HCT116 (cell line): ENCODE measurements around the gene RPS14. TPM values are rescaled to one million over a fixed set of nuclear protein-coding genes. Genes with fewer than 3 reads are reported as not detected.
A peak's percentile ranks its signal among the peaks of the same experiment; 100 is the strongest.

Experiments used
- ATAC-seq: fragments of 200-7000 bp; cut with Tn5 transposase; 2 replicates; pipeline ENCODE4 v1.9.1; 2020; ENCODE audit warnings: mild to moderate bottlenecking, moderate library complexity
- BruUV-seq: library from RNA; stranded (reverse); fragments of 400-500 nt; replicated peaks from 2 replicates; lab custom pipeline; 2021; lab: Mats Ljungman, UMichigan
- CTCF ChIA-PET: fragments of 300-600 bp; sonication (Branson Sonifier 250); formaldehyde crosslinking; loops from one replicate; lab custom pipeline; 2021; ENCODE audit warnings: antibody characterized with exemption; lab: Charles Lee
- POLR2A ChIA-PET: fragments of 300-600, 350-600 bp; sonication (Branson Sonifier 250); formaldehyde crosslinking; loops from one replicate; lab custom pipeline; 2021; ENCODE audit warnings: antibody characterized with exemption; lab: Charles Lee
- RAD21 ChIA-PET, 2 experiments: fragments of 300-600 bp; sonication (Branson Sonifier 250); formaldehyde crosslinking; loops; one replicate each; lab custom pipeline; 2023; ENCODE audit warnings: low total read pairs in 2 of 2; ENCODE audit not compliant: uncharacterized antibody in 2 of 2, unreplicated experiment in 2 of 2, low non-redundant PET in 1 of 2; lab: Charles Lee
- DNase-seq: peaks from one replicate; pipeline ENCODE4 v3.0.0-alpha.2; 2010; ENCODE audit warnings: low read depth, low spot score
- H2AFZ ChIP-seq: fragments of 200-600 bp; shearing (Covaris generic), sonication (generic); 2 replicates; pipeline ENCODE4 v1.6.1; 2017; ENCODE audit warnings: low read depth, mixed run types, mixed read lengths, antibody characterized with exemption, low read length; ENCODE audit not compliant: poor library complexity, severe bottlenecking
- H3K27ac ChIP-seq: 2 replicates; pipeline ENCODE4 v1.5.1; 2012; ENCODE audit warnings: low read depth, low read length
- H3K27me3 ChIP-seq: fragments of 200-600 bp; sonication (generic); 2 replicates; pipeline ENCODE4 v1.6.1; 2016; ENCODE audit warnings: mixed run types, low read length, mixed read lengths; ENCODE audit not compliant: insufficient read depth
- H3K36me3 ChIP-seq, 2 experiments: fragments of 200-500 bp in 1 of 2; fragments of 200-600 bp in 1 of 2; sonication (Bioruptor generic) in 1 of 2; sonication (generic) in 1 of 2; 2 replicates each; pipeline versions ENCODE4 v1.5.1 to v1.6.1; 2014 to 2016; ENCODE audit warnings: low read length in 2 of 2, inconsistent platforms in 1 of 2, mixed read lengths in 1 of 2, mixed run types in 1 of 2; ENCODE audit not compliant: insufficient read depth in 2 of 2, control insufficient read depth in 1 of 2
- H3K4me1 ChIP-seq, 2 experiments: fragments of 200-600 bp in 1 of 2; sonication (generic) in 1 of 2; 2 replicates each; pipeline versions ENCODE4 v1.5.1 to v1.6.1; 2012 to 2017; ENCODE audit warnings: low read length in 2 of 2, inconsistent platforms in 1 of 2, mild to moderate bottlenecking in 1 of 2, mixed read lengths in 1 of 2, mixed run types in 1 of 2, moderate library complexity in 1 of 2; ENCODE audit not compliant: insufficient read depth in 2 of 2, control insufficient read depth in 1 of 2
- H3K4me2 ChIP-seq: fragments of 200-600 bp; sonication (generic); 2 replicates; pipeline ENCODE4 v1.6.1; 2017; ENCODE audit warnings: mixed run types, low read length, mixed read lengths
- H3K4me3 ChIP-seq, 2 experiments: fragments of 200-600 bp in 1 of 2; sonication (generic) in 1 of 2; replicated peaks in 1 of 2; 2 replicates each; pipeline ENCODE4 v1.5.1; 2011 to 2016; ENCODE audit warnings: low read length in 2 of 2, control low read depth in 1 of 2, low read depth in 1 of 2, mild to moderate bottlenecking in 1 of 2, mixed read lengths in 1 of 2, mixed run types in 1 of 2
- H3K79me2 ChIP-seq: fragments of 200-600 bp; sonication (generic); 2 replicates; pipeline ENCODE4 v1.6.1; 2017; ENCODE audit warnings: mild to moderate bottlenecking, mixed run types, low read length, moderate library complexity, mixed read lengths; ENCODE audit not compliant: insufficient read depth
- H3K9ac ChIP-seq: fragments of 200-600 bp; sonication (generic); 2 replicates; pipeline ENCODE4 v1.6.1; 2016; ENCODE audit warnings: low read length, mixed read lengths
- H3K9me2 ChIP-seq: fragments of 200-600 bp; sonication (generic), shearing (Covaris generic); 2 replicates; pipeline ENCODE4 v1.6.1; 2017; ENCODE audit warnings: mixed run types, mild to moderate bottlenecking, moderate library complexity; ENCODE audit not compliant: insufficient read depth
- H3K9me3 ChIP-seq, 2 experiments: fragments of 200-500 bp in 1 of 2; fragments of 200-600 bp in 1 of 2; sonication (Bioruptor generic) in 1 of 2; sonication (generic) in 1 of 2; 2 replicates each; pipeline ENCODE4 v1.6.1; 2014 to 2017; ENCODE audit warnings: low read length in 2 of 2, mixed read lengths in 2 of 2, inconsistent platforms in 1 of 2, low read depth in 1 of 2, mild to moderate bottlenecking in 1 of 2, mixed run types in 1 of 2, moderate library complexity in 1 of 2; ENCODE audit not compliant: control insufficient read depth in 1 of 2, insufficient read depth in 1 of 2
- H4K20me1 ChIP-seq: fragments of 200-600 bp; sonication (generic), shearing (Covaris generic); 2 replicates; pipeline ENCODE4 v1.6.1; 2017; ENCODE audit warnings: mixed run types, mild to moderate bottlenecking, moderate library complexity; ENCODE audit not compliant: insufficient read depth
- ATF3 ChIP-seq: IDR thresholded peaks from 2 replicates; pipeline ENCODE4 v1.6.1; 2012
- CTCF ChIP-seq, 3 experiments: fragments of 200-600 bp in 1 of 3; sonication (generic) in 1 of 3; IDR thresholded peaks in 2 of 3; conservative IDR thresholded peaks in 1 of 3; 2 replicates each; pipeline ENCODE4 v1.5.1; 2012 to 2017; ENCODE audit warnings: low read depth in 2 of 3, low read length in 2 of 3, antibody characterized with exemption in 1 of 3, borderline replicate concordance in 1 of 3, control low read depth in 1 of 3, mild to moderate bottlenecking in 1 of 3, mixed read lengths in 1 of 3, mixed run types in 1 of 3, moderate library complexity in 1 of 3; ENCODE audit not compliant: insufficient read depth in 1 of 3
- intact Hi-C: fragments of 100-400 bp; cut with micrococcal nuclease; formaldehyde crosslinking; loops from 2 replicates; pipeline ENCODE4 v1.10.0; 2022
- total RNA-seq: library from RNA; stranded (reverse); gene quantifications from one replicate; pipeline ENCODE4 v1.2.1, GENCODE V29; 2021; ENCODE audit not compliant: unreplicated experiment

The RPS14 gene
- total RNA-seq, 1 experiment from 2014 or later: 2,557 TPM

GRCh38 chr5:150397782-150398721 is 51.5 kb downstream of the RPS14 start:
- no peak overlapping the region for H3K4me2 ChIP-seq
- no peaks in the 10 kb centered on the region for H3K9me2 ChIP-seq
- no peak overlapping the region for H3K4me3 ChIP-seq
- H3K4me1 ChIP-seq: no peaks in the 10 kb centered on the region
- ChIA-PET POLR2A (no interaction called here), CTCF (interaction anchor here (1.1 to 2.9 kb wide), 2 partner anchors 12 to 38 kb away, joined by 4 to 15 read pairs; no protein-coding TSS in a partner anchor), RAD21 (interaction anchor here in 1 of 2 experiments (1.0 to 1.5 kb wide), 2 partner anchors 38 kb away, joined by 3 to 4 read pairs; no protein-coding TSS in a partner anchor)
- H3K79me2 ChIP-seq: no peaks in the 10 kb centered on the region
- DNase-seq (no peak), ATAC-seq (peak; percentile 9; the same call in 1 of the 2 replicates)
- intact Hi-C loops: loop anchor here (5.0 kb wide), 1 partner anchor 39 kb away; no protein-coding TSS in a partner anchor
- no peak overlapping the region for H3K9ac ChIP-seq
- no peaks in the 10 kb centered on the region for H3K27me3 ChIP-seq
- H4K20me1 ChIP-seq: no peaks in the 10 kb centered on the region
- TF ChIP-seq ATF3 (no peak), CTCF (IDR thresholded peaks at IDR 0.05 in 2 of 3, conservative IDR thresholded peaks at IDR 0.05 in 1 of 3; ENCODE audit: borderline replicate concordance in 1 of 3, insufficient read depth in 1 of 3, low read depth in 2 of 3, low read length in 2 of 3) (peak in 2 of 3 experiments; percentile 6 to 24; a peak in 2 of 6 replicates)
- H3K9me3 ChIP-seq: no peaks in the 10 kb centered on the region
- no peak overlapping the region for H2AFZ ChIP-seq
- H3K36me3 ChIP-seq: peaks cover 35 to 48% of the 10 kb centered on the region in 2 experiments; a peak in 3 of 4 replicates
- H3K27ac ChIP-seq: no peak overlapping the region
- BruUV-seq: no TSS peak
